Ovary (tissue), 9 donors: ENCODE measurements around the gene TIMM8B. TPM values are rescaled to one million over a fixed set of nuclear protein-coding genes. Genes with fewer than 3 reads are reported as not detected.

ENCODE experiments used
- DNase-seq, 5 donors: peaks; one replicate each; pipeline ENCODE4 v3.0.0-alpha.2; 2019 to 2020
- H3K27ac ChIP-seq, 2 donors: fragments of 200-600 bp; one replicate each; pipeline versions ENCODE4 v1.5.1 to v1.8.0; 2019 to 2022
- H3K27me3 ChIP-seq: fragments of 200-600 bp; one replicate; pipeline ENCODE4 v1.8.0; 2022
- H3K36me3 ChIP-seq: fragments of 200-600 bp; sonication (generic); one replicate; pipeline ENCODE4 v1.5.1; 2019
- H3K4me1 ChIP-seq: one replicate; pipeline ENCODE4 v1.8.1; 2013; ENCODE audit warnings: mild to moderate bottlenecking, moderate library complexity; ENCODE audit not compliant: insufficient read depth
- H3K4me3 ChIP-seq: fragments of 200-600 bp; sonication (generic); one replicate; pipeline ENCODE4 v1.5.1; 2017
- H3K9me3 ChIP-seq, 2 donors: fragments of 200-600 bp in 1 of 2; sonication (generic) in 1 of 2; one replicate each; pipeline versions ENCODE4 v1.5.1 to v1.8.1; 2013 to 2019; ENCODE audit warnings: mild to moderate bottlenecking in 1 of 2, moderate library complexity in 1 of 2
- EP300 ChIP-seq: sonication (generic); formaldehyde crosslinking; IDR thresholded peaks from one replicate; pipeline ENCODE4 v1.6.1; 2017; ENCODE audit warnings: antibody characterized with exemption
- POLR2A ChIP-seq: fragments of 450-650 bp; IDR thresholded peaks from one replicate; pipeline ENCODE4 v1.6.1; 2017; ENCODE audit warnings: antibody characterized with exemption, mild to moderate bottlenecking, moderate library complexity
- WGBS, 3 donors: extraction: QIAGEN DNeasy Blood & Tissue Kit in 1 of 3; methylation state at CpG; one replicate each; pipeline versions ENCODE4 v1.1.5 to v1.1.7; 2013 to 2017; 5-methylcytosine and 5-hydroxymethylcytosine counted together
- intact Hi-C, 4 donors: fragments of 100-400 bp; cut with DNase I; formaldehyde crosslinking; loops; one replicate each; pipeline versions ENCODE4 v1.11.0 to v1.15.1; 2022 to 2023
- polyA plus RNA-seq, 2 donors: library from polyadenylated mRNA; stranded (reverse); fragments of 200-250 nt in 1 of 2; fragments of 350-450 nt in 1 of 2; fragmentation: Illumina TruSeq in 1 of 2; extraction: RNeasy Lipid Tissue Mini Kit (QIAGEN cat#74804) in 1 of 2; gene quantifications; one replicate each; pipeline ENCODE4 v1.2.3, GENCODE V29; 2013 to 2014
- total RNA-seq, 7 donors: library from RNA; depleted of rRNA in 2 of 7; stranded (reverse); fragments of >200 nt in 2 of 7; fragmentation: NEBNext Ultra II Directional in 3 of 7; extraction: Animal tissue kit (Norgen Biotek cat#: 25700) in 3 of 7; gene quantifications; one replicate each; pipeline versions ENCODE4 v1.1.0 to v1.2.4, GENCODE V29; 2016 to 2023
- TF ChIP-seq, protein P1 (sequence below), 3 donors: fragments of 450-650 bp in 2 of 3; fragments of 200-600 bp in 1 of 3; IDR thresholded peaks; one replicate each; pipeline versions ENCODE4 v1.5.1 to v1.8.0; 2016 to 2022; ENCODE audit warnings: antibody characterized with exemption in 3 of 3, mild to moderate bottlenecking in 1 of 3
- donor health status: DM: no; HTN: no; CAD: no; lungs with moderate emphysema.
- donor health status: DM: no; HTN: no; CAD: no.
- donor health status: Bipolar disorder and iron deficiency.
- donor health status: DM: yes; HTN: yes; CAD: no.
- donor health status: DM: no; HTN: no; CAD: no.
- donor health status: DM: yes; HTN: yes; CAD: no.

TIMM8B gene
- total and polyA plus RNA-seq, 9 donors = 21.8 to 71.1 (median 35.6) TPM

DNA sequence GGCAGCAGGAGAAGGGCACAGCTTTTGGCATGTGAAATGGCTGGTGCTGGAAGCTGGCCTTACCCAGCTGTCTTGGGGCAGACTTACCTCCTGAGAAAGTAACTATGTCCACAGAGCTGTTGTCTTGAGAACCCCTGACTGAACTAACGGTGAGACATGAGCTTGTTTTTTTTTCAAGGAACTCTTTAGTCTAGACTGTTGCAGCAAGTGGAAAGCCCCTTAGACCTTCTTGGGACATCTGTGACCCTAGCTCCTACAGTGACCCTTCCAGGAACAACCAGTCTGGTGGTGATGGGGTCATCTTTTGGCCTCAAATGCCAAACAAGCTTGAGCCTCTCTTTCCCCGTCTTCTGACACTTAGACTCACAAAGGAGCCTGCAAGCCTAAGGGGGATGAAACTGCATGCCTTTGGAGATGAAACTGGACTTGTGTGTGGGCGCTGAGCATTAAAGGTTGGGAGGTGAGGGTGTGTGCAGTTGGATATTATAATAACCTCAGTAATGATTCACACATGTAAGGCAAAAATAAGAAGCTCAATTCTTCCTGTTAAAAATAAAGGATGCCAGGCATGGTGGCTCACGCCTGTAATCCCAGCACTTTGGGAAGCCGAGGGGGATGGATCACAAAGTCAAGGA is 35.5 kb upstream of the TIMM8B start:
- Histone ChIP-seq H3K4me3 (no peak overlapping the region), H3K27me3 (no peaks in the 10 kb centered on the region), H3K9me3 (no peaks in the 10 kb centered on the region), H3K4me1 (no peaks in the 10 kb centered on the region), H3K36me3 (no peaks in the 10 kb centered on the region), H3K27ac (no peak overlapping the region)
- no peak for DNase-seq
- WGBS, 3 donors = 88 to 95% (median 92%) methylated on average over 5 of the region's 5 CpGs
- no peak for TF ChIP-seq EP300
- TF ChIP-seq POLR2A = no peak
- TF ChIP-seq, protein P1, sequence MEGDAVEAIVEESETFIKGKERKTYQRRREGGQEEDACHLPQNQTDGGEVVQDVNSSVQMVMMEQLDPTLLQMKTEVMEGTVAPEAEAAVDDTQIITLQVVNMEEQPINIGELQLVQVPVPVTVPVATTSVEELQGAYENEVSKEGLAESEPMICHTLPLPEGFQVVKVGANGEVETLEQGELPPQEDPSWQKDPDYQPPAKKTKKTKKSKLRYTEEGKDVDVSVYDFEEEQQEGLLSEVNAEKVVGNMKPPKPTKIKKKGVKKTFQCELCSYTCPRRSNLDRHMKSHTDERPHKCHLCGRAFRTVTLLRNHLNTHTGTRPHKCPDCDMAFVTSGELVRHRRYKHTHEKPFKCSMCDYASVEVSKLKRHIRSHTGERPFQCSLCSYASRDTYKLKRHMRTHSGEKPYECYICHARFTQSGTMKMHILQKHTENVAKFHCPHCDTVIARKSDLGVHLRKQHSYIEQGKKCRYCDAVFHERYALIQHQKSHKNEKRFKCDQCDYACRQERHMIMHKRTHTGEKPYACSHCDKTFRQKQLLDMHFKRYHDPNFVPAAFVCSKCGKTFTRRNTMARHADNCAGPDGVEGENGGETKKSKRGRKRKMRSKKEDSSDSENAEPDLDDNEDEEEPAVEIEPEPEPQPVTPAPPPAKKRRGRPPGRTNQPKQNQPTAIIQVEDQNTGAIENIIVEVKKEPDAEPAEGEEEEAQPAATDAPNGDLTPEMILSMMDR (IDR thresholded peaks at IDR 0.05) = no peak
- intact Hi-C loops = no loop called here

DNA sequence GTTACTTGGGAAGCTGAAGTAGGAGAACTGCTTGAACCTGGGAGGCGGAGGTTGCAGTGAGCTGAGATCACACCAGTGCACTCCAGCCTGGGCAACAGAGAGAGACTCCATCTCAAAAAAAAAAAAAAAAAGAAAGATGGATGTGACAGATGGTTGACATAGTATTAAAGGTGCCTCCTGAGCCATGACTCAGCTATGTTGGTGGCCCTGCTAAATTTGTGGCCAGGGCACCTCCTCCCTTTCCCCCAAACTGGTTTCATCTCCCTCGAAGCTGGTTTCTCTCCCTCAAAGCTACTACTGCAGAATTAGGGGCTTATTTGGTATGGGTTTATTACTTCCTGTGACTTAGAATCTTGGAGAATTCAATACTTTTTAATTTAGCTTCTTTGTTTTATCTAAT is 31.6 kb upstream of the TIMM8B start:
- intact Hi-C loops = no loop called here
- TF ChIP-seq, protein P1 (IDR thresholded peaks at IDR 0.05) = no peak
- TF ChIP-seq EP300 = no peak
- TF ChIP-seq POLR2A = no peak
- H3K9me3 ChIP-seq = no peaks in the 10 kb centered on the region
- WGBS, 3 donors = 82 to 94% (median 87%) methylated on average over 2 of the region's 2 CpGs
- no peak overlapping the region for H3K27ac ChIP-seq
- H3K4me3 ChIP-seq = no peak overlapping the region
- no peaks in the 10 kb centered on the region for H3K36me3 ChIP-seq
- no peaks in the 10 kb centered on the region for H3K27me3 ChIP-seq
- no peak for DNase-seq
- H3K4me1 ChIP-seq = no peaks in the 10 kb centered on the region

DNA sequence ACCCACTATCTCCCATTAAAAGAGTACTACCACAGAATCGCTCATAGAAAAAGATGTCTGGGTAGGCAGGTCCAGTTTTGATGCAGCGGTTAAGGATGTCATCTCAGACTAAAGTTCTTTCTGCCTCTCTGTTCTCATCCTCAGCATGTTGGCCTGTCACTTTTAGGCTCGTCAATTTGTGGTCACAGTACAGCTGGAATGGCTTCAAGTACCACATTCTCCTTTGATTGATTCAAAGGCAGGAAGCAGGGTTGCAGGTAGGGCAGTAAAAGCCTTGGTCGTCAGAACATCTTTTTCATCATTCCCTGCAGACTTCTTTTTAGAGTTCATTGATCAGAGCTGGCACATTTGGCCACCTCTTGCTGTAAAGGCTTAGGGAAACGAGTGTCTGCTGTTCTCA is 28.8 kb upstream of the TIMM8B start:
- 78 to 81% (median 81%) methylated on average over 5 of the region's 5 CpGs for WGBS, 3 donors
- no peaks in the 10 kb centered on the region for H3K36me3 ChIP-seq
- no peaks in the 10 kb centered on the region for H3K4me1 ChIP-seq
- no peak overlapping the region for H3K27ac ChIP-seq
- H3K27me3 ChIP-seq = no peaks in the 10 kb centered on the region
- DNase-seq = no peak
- no peaks in the 10 kb centered on the region for H3K9me3 ChIP-seq
- no peak overlapping the region for H3K4me3 ChIP-seq
- TF ChIP-seq, protein P1 (IDR thresholded peaks at IDR 0.05) = no peak
- TF ChIP-seq EP300 = no peak
- TF ChIP-seq POLR2A = no peak
- intact Hi-C loops = no loop called here

- Histone ChIP-seq H3K27me3 (no peaks in the 10 kb centered on the region), H3K4me3 (no peak overlapping the region), H3K27ac (no peak overlapping the region), H3K9me3 (no peaks in the 10 kb centered on the region), H3K4me1 (no peaks in the 10 kb centered on the region), H3K36me3 (no peaks in the 10 kb centered on the region)
- intact Hi-C loops = no loop called here
- TF ChIP-seq, protein P1 (IDR thresholded peaks at IDR 0.05) = no peak
- TF ChIP-seq EP300 (no peak), POLR2A (no peak)
- whole genome bisulfite sequencing, 3 donors = 84 to 92% (median 86%) methylated on average over 2 of the region's 2 CpGs
- DNase-seq = no peak
Measured at GRCh38 chr11:112114460-112114859, 27.9 kb upstream of the TIMM8B start.
